ENCODE data around the gene ELOVL3. TPM values are rescaled to one million over a fixed set of nuclear protein-coding genes. Genes with fewer than 3 reads are reported as not detected.

ELOVL3 gene
- total and polyA plus RNA-seq, 4 donors, result 0.54 to 1.4 (median 1.1) TPM

GRCh38 chr10:102264371-102264770 is 38.3 kb downstream of the ELOVL3 start:
- ATAC-seq (ENCODE audit: insufficient read depth, low FRiP score), result no peak

GRCh38 chr10:102266670-102267069 is 40.6 kb downstream of the ELOVL3 start:
- Histone ChIP-seq H3K9me3 (ENCODE audit: control insufficient read depth in 4 of 4, insufficient read depth in 3 of 4, low read length in 3 of 4) (no peaks in the 10 kb centered on the region), H3K9ac (ENCODE audit: insufficient read depth in 1 of 2, low read length in 2 of 2) (no peak overlapping the region), H3K27ac (ENCODE audit: low read depth in 1 of 2, low read length in 1 of 2) (no peak overlapping the region), H3K27me3 (ENCODE audit: control insufficient read depth in 3 of 3, insufficient read depth in 3 of 3, low read length in 2 of 3) (no peaks in the 10 kb centered on the region), H3K36me3 (ENCODE audit: control insufficient read depth in 4 of 4, insufficient read depth in 4 of 4, low read length in 4 of 4) (peaks cover 4 to 6% (median 5%) of the 10 kb centered on the region in 4 donors), H3K4me3 (no peak overlapping the region), H3K4me1 (ENCODE audit: control insufficient read depth in 5 of 5, insufficient read depth in 5 of 5, low read length in 5 of 5) (peaks cover 4 to 36% (median 20%) of the 10 kb centered on the region in 5 donors)
- ATAC-seq (ENCODE audit: insufficient read depth, low FRiP score), result no peak
- 78 to 94% methylated on average over 3 of the region's 3 CpGs for WGBS, 2 donors
- no peak for DNase-seq
- no peak for TF ChIP-seq CTCF (IDR thresholded peaks at IDR 0.05; ENCODE audit: control extremely low read depth, extremely low read depth)

More at GRCh38 chr10:102264371-102264770, 38.3 kb downstream of the ELOVL3 start:
- DNase-seq, result no peak
- Histone ChIP-seq H3K9ac (ENCODE audit: insufficient read depth in 1 of 2, low read length in 2 of 2) (no peak overlapping the region), H3K4me1 (ENCODE audit: control insufficient read depth in 5 of 5, insufficient read depth in 5 of 5, low read length in 5 of 5) (peaks cover 4 to 36% (median 20%) of the 10 kb centered on the region in 5 donors), H3K36me3 (ENCODE audit: control insufficient read depth in 4 of 4, insufficient read depth in 4 of 4, low read length in 4 of 4) (peaks cover 8 to 13% (median 11%) of the 10 kb centered on the region in 4 donors), H3K27ac (ENCODE audit: low read depth in 1 of 2, low read length in 1 of 2) (no peak overlapping the region), H3K4me3 (no peak overlapping the region), H3K9me3 (ENCODE audit: control insufficient read depth in 4 of 4, insufficient read depth in 3 of 4, low read length in 3 of 4) (no peaks in the 10 kb centered on the region), H3K27me3 (ENCODE audit: control insufficient read depth in 3 of 3, insufficient read depth in 3 of 3, low read length in 2 of 3) (no peaks in the 10 kb centered on the region)
- no peak for TF ChIP-seq CTCF (IDR thresholded peaks at IDR 0.05; ENCODE audit: control extremely low read depth, extremely low read depth)
- 91 to 95% methylated on average over 4 of the region's 4 CpGs for WGBS, 2 donors

GRCh38 chr10:102267748-102268147 is 41.6 kb downstream of the ELOVL3 start:
- H3K4me1 ChIP-seq (ENCODE audit: control insufficient read depth in 5 of 5, insufficient read depth in 5 of 5, low read length in 5 of 5), result peaks cover 4 to 36% (median 20%) of the 10 kb centered on the region in 5 donors
- H3K9me3 ChIP-seq (ENCODE audit: control insufficient read depth in 4 of 4, insufficient read depth in 3 of 4, low read length in 3 of 4), result no peaks in the 10 kb centered on the region
- peaks cover 0 to 4% (median 0%) of the 10 kb centered on the region in 4 donors for H3K36me3 ChIP-seq (ENCODE audit: control insufficient read depth in 4 of 4, insufficient read depth in 4 of 4, low read length in 4 of 4)
- no peak overlapping the region for H3K27ac ChIP-seq (ENCODE audit: low read depth in 1 of 2, low read length in 1 of 2)
- DNase-seq, result peak in 1 of 3 donors; percentile 43
- H3K9ac ChIP-seq (ENCODE audit: insufficient read depth in 1 of 2, low read length in 2 of 2), result no peak overlapping the region
- H3K27me3 ChIP-seq (ENCODE audit: control insufficient read depth in 3 of 3, insufficient read depth in 3 of 3, low read length in 2 of 3), result no peaks in the 10 kb centered on the region
- no peak for TF ChIP-seq CTCF (IDR thresholded peaks at IDR 0.05; ENCODE audit: control extremely low read depth, extremely low read depth)
- no peak overlapping the region for H3K4me3 ChIP-seq
- no peak for ATAC-seq (ENCODE audit: insufficient read depth, low FRiP score)

GRCh38 chr10:102268375-102268888 is 42.3 kb downstream of the ELOVL3 start:
- ATAC-seq (ENCODE audit: insufficient read depth, low FRiP score), result no peak
- peak; percentile 66 to 97 (median 97) for DNase-seq
- Histone ChIP-seq H3K27me3 (ENCODE audit: control insufficient read depth in 3 of 3, insufficient read depth in 3 of 3, low read length in 2 of 3) (no peaks in the 10 kb centered on the region), H3K9ac (ENCODE audit: insufficient read depth in 1 of 2, low read length in 2 of 2) (no peak overlapping the region), H3K9me3 (ENCODE audit: control insufficient read depth in 4 of 4, insufficient read depth in 3 of 4, low read length in 3 of 4) (no peaks in the 10 kb centered on the region), H3K4me1 (ENCODE audit: control insufficient read depth in 5 of 5, insufficient read depth in 5 of 5, low read length in 5 of 5) (peaks cover 4 to 36% (median 20%) of the 10 kb centered on the region in 5 donors), H3K27ac (ENCODE audit: low read depth in 1 of 2, low read length in 1 of 2) (no peak overlapping the region), H3K36me3 (ENCODE audit: control insufficient read depth in 4 of 4, insufficient read depth in 4 of 4, low read length in 4 of 4) (peaks cover 0 to 4% (median 0%) of the 10 kb centered on the region in 4 donors), H3K4me3 (no peak overlapping the region)
- no peak for TF ChIP-seq CTCF (IDR thresholded peaks at IDR 0.05; ENCODE audit: control extremely low read depth, extremely low read depth)

All from lung (tissue), 12 donors.